Measurements from ENCODE around the gene KPTN. TPM values are rescaled to one million over a fixed set of nuclear protein-coding genes. Genes with fewer than 3 reads are reported as not detected.

KPTN gene
- total RNA-seq, 2 donors from 2014 or later: 3.1 to 4.6 TPM

DNA sequence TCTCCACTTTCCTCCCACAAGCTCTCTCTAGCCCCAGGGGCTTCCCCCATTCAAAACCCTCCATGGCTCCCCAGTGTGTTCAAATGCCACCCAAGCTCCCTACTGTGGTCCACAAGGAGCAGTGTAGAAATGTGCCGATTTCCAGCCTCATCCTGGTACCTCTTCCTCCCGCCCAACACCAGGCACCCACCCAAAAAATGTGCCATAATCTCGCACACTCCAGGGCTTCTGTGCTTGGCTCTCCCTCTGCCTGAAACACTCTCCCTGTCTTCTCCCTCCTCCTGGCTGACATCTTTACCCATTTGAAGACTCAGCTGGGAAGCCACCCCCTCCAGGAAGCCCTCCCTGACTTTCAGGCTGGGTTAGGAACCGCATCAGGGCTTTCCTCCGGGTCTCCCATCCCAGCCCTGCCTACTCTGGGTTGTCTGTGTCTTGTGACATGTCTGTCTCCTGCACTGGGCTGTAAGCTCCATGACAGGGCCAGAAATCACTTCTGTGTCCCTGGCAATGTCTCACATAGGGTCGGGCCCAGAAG lies 48.1 kb downstream of the KPTN start:
- ATAC-seq: no peak
- DNase-seq: no peak
- no peaks in the 10 kb centered on the region for H3K36me3 ChIP-seq (replicated peaks in 1 of 2; ENCODE audit: insufficient read depth in 1 of 2, low read depth in 2 of 2)
- H3K27ac ChIP-seq: no peak overlapping the region
- H3K4me1 ChIP-seq: no peaks in the 10 kb centered on the region
- no peak overlapping the region for H3K4me3 ChIP-seq
- H3K27me3 ChIP-seq: no peaks in the 10 kb centered on the region
- intact Hi-C loops (cut with DNase I): loop anchor here (5.0 kb wide), 2 partner anchors 81 to 266 kb away; partner anchors contain the start of gene NAPA
- WGBS, 2 donors: 66 to 74% methylated on average over 6 of the region's 6 CpGs
- H3K9me3 ChIP-seq: no peaks in the 10 kb centered on the region
- TF ChIP-seq, protein P1, sequence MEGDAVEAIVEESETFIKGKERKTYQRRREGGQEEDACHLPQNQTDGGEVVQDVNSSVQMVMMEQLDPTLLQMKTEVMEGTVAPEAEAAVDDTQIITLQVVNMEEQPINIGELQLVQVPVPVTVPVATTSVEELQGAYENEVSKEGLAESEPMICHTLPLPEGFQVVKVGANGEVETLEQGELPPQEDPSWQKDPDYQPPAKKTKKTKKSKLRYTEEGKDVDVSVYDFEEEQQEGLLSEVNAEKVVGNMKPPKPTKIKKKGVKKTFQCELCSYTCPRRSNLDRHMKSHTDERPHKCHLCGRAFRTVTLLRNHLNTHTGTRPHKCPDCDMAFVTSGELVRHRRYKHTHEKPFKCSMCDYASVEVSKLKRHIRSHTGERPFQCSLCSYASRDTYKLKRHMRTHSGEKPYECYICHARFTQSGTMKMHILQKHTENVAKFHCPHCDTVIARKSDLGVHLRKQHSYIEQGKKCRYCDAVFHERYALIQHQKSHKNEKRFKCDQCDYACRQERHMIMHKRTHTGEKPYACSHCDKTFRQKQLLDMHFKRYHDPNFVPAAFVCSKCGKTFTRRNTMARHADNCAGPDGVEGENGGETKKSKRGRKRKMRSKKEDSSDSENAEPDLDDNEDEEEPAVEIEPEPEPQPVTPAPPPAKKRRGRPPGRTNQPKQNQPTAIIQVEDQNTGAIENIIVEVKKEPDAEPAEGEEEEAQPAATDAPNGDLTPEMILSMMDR (IDR thresholded peaks at IDR 0.05): no peak
- TF ChIP-seq POLR2A (IDR thresholded peaks at IDR 0.05): no peak

DNA sequence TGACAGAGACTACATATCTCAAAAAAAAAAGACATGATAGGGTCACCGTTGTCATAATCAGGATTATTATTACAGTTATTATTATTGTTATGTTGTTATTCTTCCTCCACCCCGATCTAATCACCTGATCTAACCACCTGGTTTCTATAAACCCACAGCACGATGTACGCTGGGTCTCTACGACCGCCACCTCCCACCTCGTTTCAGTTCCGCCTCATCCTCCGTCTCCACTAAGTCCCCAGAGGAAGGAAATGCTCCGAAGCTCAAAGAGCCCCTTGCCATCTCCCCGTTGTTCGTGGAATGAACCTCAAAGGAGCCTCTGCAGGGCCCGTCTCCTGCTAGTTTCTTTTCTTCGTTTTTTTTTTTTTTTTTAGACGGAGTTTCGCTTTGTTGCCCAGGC lies 48.8 kb downstream of the KPTN start:
- intact Hi-C loops (cut with DNase I): loop anchor here (5.0 kb wide), 2 partner anchors 82 to 267 kb away; partner anchors contain the start of gene NAPA
- no peaks in the 10 kb centered on the region for H3K36me3 ChIP-seq (replicated peaks in 1 of 2; ENCODE audit: insufficient read depth in 1 of 2, low read depth in 2 of 2)
- no peak overlapping the region for H3K4me3 ChIP-seq
- DNase-seq: no peak
- no peaks in the 10 kb centered on the region for H3K9me3 ChIP-seq
- TF ChIP-seq POLR2A (IDR thresholded peaks at IDR 0.05): no peak
- TF ChIP-seq, protein P1 (IDR thresholded peaks at IDR 0.05): no peak
- no peaks in the 10 kb centered on the region for H3K27me3 ChIP-seq
- no peak overlapping the region for H3K27ac ChIP-seq
- no peak for ATAC-seq
- peaks cover 3% of the 10 kb centered on the region for H3K4me1 ChIP-seq
- WGBS, 2 donors: 56 to 62% methylated on average over 16 of the region's 16 CpGs

DNA sequence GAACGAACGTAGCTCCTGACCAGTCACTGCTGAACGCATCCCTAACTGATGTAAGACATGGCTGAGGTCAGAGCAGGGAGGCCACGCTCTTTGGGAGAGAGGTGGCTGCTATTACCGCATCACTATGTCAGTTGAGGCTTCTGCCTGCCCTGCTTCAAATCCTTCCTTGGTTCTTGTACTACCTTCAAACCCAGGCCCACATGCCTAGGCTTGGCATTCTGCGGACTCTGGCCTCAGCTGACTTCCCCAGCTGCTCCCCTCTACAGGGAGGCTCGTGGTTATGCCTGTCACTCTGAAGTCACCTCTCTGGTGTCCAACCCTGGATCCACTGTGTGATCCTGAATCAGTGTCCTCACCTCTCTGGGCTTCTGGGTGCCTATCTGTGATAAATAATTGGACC lies 49.9 kb downstream of the KPTN start:
- 70 to 87% methylated on average over 7 of the region's 7 CpGs for WGBS, 2 donors
- Histone ChIP-seq H3K4me3 (no peak overlapping the region), H3K27ac (no peak overlapping the region), H3K4me1 (peaks cover 9% of the 10 kb centered on the region), H3K36me3 (replicated peaks in 1 of 2; ENCODE audit: insufficient read depth in 1 of 2, low read depth in 2 of 2) (no peaks in the 10 kb centered on the region), H3K9me3 (no peaks in the 10 kb centered on the region), H3K27me3 (peaks cover 0 to 9% of the 10 kb centered on the region in 2 donors)
- intact Hi-C loops (cut with DNase I): no loop called here
- ATAC-seq (no peak), DNase-seq (no peak)
- TF ChIP-seq, protein P1 (IDR thresholded peaks at IDR 0.05): no peak
- no peak for TF ChIP-seq POLR2A (IDR thresholded peaks at IDR 0.05)

DNA sequence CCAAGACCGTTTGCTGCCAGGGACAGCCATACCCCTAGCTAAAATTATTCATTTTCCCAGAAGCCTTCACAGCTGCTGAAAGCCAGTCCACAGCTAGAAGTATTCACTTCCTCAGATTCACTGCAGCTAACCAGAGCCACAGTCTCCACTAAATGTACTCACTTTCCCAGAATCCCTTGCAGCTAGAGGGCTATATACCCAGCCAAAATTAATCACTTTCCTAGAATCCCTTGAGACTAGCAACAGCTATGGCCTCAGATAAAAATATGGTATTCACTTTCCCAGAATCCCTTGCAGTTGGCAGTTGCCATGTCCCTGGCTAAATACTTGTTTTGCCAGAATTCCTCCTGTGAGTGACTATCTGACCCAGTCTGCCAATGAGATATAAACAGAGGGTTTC lies 50.9 kb downstream of the KPTN start:
- intact Hi-C loops (cut with DNase I): no loop called here
- ATAC-seq (no peak), DNase-seq (no peak)
- H3K4me3 ChIP-seq: no peak overlapping the region
- H3K27me3 ChIP-seq: peaks cover 0 to 10% of the 10 kb centered on the region in 2 donors
- H3K27ac ChIP-seq: no peak overlapping the region
- H3K36me3 ChIP-seq (replicated peaks in 1 of 2; ENCODE audit: insufficient read depth in 1 of 2, low read depth in 2 of 2): no peaks in the 10 kb centered on the region
- no peak for TF ChIP-seq POLR2A (IDR thresholded peaks at IDR 0.05)
- TF ChIP-seq, protein P1 (IDR thresholded peaks at IDR 0.05): no peak
- H3K4me1 ChIP-seq: peaks cover 14% of the 10 kb centered on the region
- H3K9me3 ChIP-seq: no peaks in the 10 kb centered on the region
- WGBS, 2 donors: 50% methylated on average over 1 of the region's 1 CpG

DNA sequence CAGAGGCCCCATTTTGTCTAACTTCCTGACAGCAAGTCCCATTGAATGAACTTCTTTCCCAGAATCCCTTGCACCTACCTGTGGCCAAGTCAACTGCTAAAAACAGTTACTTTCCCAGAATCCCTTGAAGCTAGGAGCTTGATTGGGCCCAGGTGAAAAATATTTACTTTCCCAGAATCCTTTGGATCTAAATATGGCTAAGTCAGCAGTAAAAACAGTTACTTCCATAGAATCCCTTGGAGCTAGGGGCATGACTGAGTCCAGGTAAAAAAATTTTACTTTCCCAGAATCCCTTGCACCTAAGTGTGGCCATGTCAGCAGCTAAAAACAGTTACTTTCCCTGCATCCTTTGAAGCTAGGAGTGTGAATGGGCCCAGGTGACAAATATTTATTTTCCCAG lies 51.5 kb downstream of the KPTN start:
- intact Hi-C loops (cut with DNase I): no loop called here
- DNase-seq (no peak), ATAC-seq (no peak)
- Histone ChIP-seq H3K36me3 (replicated peaks in 1 of 2; ENCODE audit: insufficient read depth in 1 of 2, low read depth in 2 of 2) (no peaks in the 10 kb centered on the region), H3K9me3 (no peaks in the 10 kb centered on the region), H3K27ac (no peak overlapping the region), H3K27me3 (peaks cover 0 to 10% of the 10 kb centered on the region in 2 donors), H3K4me1 (peaks cover 20% of the 10 kb centered on the region), H3K4me3 (no peak overlapping the region)
- TF ChIP-seq, protein P1 (IDR thresholded peaks at IDR 0.05): no peak
- no peak for TF ChIP-seq POLR2A (IDR thresholded peaks at IDR 0.05)

Measured in body of pancreas (tissue), 4 donors.